K562 (cell line): ENCODE results near the gene SNIP1. TPM values are rescaled to one million over a fixed set of nuclear protein-coding genes. Genes with fewer than 3 reads are reported as not detected.

Source experiments
- BCL6 ChIP-seq: fragments of 250-450 bp; sonication (Bioruptor Pico); IDR thresholded peaks from 2 replicates; pipeline ENCODE4 v1.4.0; 2020
- CXXC5 ChIP-seq: fragments of 250-450 bp; sonication (Bioruptor Pico); IDR thresholded peaks from 2 replicates; pipeline ENCODE4 v1.8.0; 2022; ENCODE audit warnings: inconsistent platforms, mild to moderate bottlenecking, moderate library complexity
- EGR1 ChIP-seq: fragments of 450-650 bp; conservative IDR thresholded peaks from 2 replicates; pipeline ENCODE4 v1.6.1; 2017; ENCODE audit warnings: mild to moderate bottlenecking
- ETV5 ChIP-seq: sonication (generic); formaldehyde crosslinking; IDR thresholded peaks from 2 replicates; pipeline ENCODE4 v1.4.0; 2020; ENCODE audit warnings: low read depth, mild to moderate bottlenecking, missing genetic modification reagents
- FOXJ2 ChIP-seq: fragments of 200-800 bp; sonication (Bioruptor generic); IDR thresholded peaks from 2 replicates; pipeline ENCODE4 v1.6.1; 2016; ENCODE audit warnings: missing genetic modification characterization, missing compliant biosample characterization
- KAT7 ChIP-seq: sonication (generic); formaldehyde crosslinking; IDR thresholded peaks from 2 replicates; pipeline ENCODE4 v1.8.0; 2022; ENCODE audit warnings: missing genetic modification reagents, mild to moderate bottlenecking, borderline replicate concordance
- MTA3 ChIP-seq: fragments of 450-650 bp; formaldehyde crosslinking; IDR thresholded peaks from 2 replicates; pipeline ENCODE4 v1.6.1; 2017; ENCODE audit warnings: mild to moderate bottlenecking, borderline replicate concordance
- NFYB ChIP-seq: IDR thresholded peaks from 2 replicates; pipeline ENCODE4 v1.6.1; 2011; ENCODE audit warnings: mild to moderate bottlenecking, moderate library complexity; ENCODE audit not compliant: insufficient read length; ENCODE audit errors: extremely low read depth
- NR4A1 ChIP-seq, 2 experiments: fragments of 250-450 bp in 1 of 2; fragments of 450-650 bp in 1 of 2; sonication (Bioruptor Pico) in 1 of 2; IDR thresholded peaks; 2 replicates each; pipeline versions ENCODE4 v1.4.0 to v1.6.1; 2016 to 2020; ENCODE audit warnings: mild to moderate bottlenecking in 2 of 2, missing compliant biosample characterization in 1 of 2, missing genetic modification characterization in 1 of 2, moderate library complexity in 1 of 2
- PHB2 ChIP-seq: fragments of 450-650 bp; IDR thresholded peaks from 2 replicates; pipeline ENCODE4 v1.6.1; 2017; ENCODE audit warnings: low read depth
- PPARD ChIP-seq: fragments of 250-450 bp; sonication (Bioruptor Pico); IDR thresholded peaks from 2 replicates; pipeline ENCODE4 v1.8.0; 2022; ENCODE audit warnings: inconsistent platforms, mild to moderate bottlenecking, moderate library complexity
- SOX6 ChIP-seq: fragments of 450-650 bp; IDR thresholded peaks from 2 replicates; pipeline ENCODE4 v1.6.1; 2014; ENCODE audit warnings: mild to moderate bottlenecking
- ZBED1 ChIP-seq: IDR thresholded peaks from 2 replicates; pipeline ENCODE4 v1.6.1; 2014
- polyA plus RNA-seq, 8 experiments: library from polyadenylated mRNA; depleted of rRNA in 4 of 8; stranded (reverse) in 5 of 8; unstranded in 3 of 8; fragments of >200 nt; fragmentation: Nextera tagmentation in 2 of 8; fragmentation: Illumina TruSeq in 1 of 8; extraction: Ambion mirVana in 2 of 8; extraction: Trizol in 1 of 8; gene quantifications; 2 replicates each; pipeline versions ENCODE4 v1.2.1 to v1.2.3, GENCODE V29; 2011 to 2014; ENCODE audit warnings: inconsistent platforms in 1 of 8, missing spikeins in 1 of 8
- total RNA-seq, 7 experiments: library from RNA; depleted of rRNA in 6 of 7; stranded (reverse); fragments of >200 nt in 6 of 7; fragmentation: Illumina TruSeq in 2 of 7; extraction: Trizol in 2 of 7; gene quantifications; 2 replicates each; pipeline versions ENCODE4 v1.2.1 to v1.2.3, GENCODE V29; 2011 to 2021; ENCODE audit warnings: low replicate concordance in 1 of 7
- TF ChIP-seq, protein P1 (sequence below): fragments of 450-650 bp; IDR thresholded peaks from one replicate; pipeline ENCODE4 v1.6.1; 2018; ENCODE audit warnings: mild to moderate bottlenecking, moderate library complexity; ENCODE audit not compliant: partially characterized antibody
- TF ChIP-seq, protein P2 (sequence below): IDR thresholded peaks from 2 replicates; pipeline ENCODE4 v1.6.1; 2016; ENCODE audit warnings: missing genetic modification characterization, missing compliant biosample characterization
- TF ChIP-seq, protein P3 (sequence below), 2 experiments: fragments of 450-650 bp; IDR thresholded peaks; 2 replicates each; pipeline ENCODE4 v1.6.1; 2018; ENCODE audit warnings: mild to moderate bottlenecking in 2 of 2, low read depth in 1 of 2; ENCODE audit not compliant: partially characterized antibody in 2 of 2
- TF ChIP-seq, protein P4 (sequence below): sonication (generic); formaldehyde crosslinking; IDR thresholded peaks from 2 replicates; pipeline ENCODE4 v1.8.0; 2023; ENCODE audit warnings: mild to moderate bottlenecking, missing genetic modification reagents

The SNIP1 gene
- total and polyA plus RNA-seq, 9 of the 15 experiments (the other 6 are each of a cell fraction or from before 2014, with no cell fraction given), result 2.9 to 25.9 (median 14.6) TPM

DNA sequence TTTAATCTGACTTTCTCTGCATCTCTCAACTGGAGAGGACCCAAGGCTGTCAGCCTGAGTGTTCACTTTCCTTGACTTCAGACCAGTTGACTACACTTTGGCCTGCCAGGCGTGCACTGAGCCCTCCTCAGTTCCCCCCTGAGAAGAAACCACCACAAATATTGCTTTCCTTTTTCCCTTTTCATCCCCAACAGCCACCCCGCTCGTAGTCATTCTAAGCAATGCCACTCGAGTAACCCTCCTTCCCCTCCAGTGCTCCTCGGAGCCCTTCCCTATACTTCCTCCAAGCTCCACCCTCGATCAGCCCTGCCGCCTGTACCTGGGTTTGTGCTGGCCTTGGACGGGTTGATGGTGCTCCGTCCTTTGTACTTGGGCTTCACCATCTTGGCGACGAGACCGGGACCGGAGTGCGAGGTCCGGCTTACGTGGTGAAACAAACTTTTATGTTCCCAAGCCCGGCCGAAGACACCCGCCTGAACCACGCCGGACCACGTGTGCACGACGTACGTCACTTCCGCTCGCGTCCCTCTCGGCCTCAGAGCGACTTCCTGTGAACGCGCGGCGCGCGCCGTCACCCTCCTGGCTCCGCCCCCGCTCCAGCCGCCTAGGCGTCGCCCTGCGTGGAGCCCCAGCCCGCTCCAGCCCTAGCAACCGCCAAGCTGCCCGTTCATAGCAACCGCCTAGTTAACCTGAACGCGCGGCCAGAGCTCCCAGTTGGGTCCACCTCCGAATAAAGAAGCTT lies 41.5 kb upstream of the SNIP1 start, which contains the start of gene GNL2 (continued):
- peak; percentile 66; the same call in 1 of the 2 replicates for TF ChIP-seq MTA3
- peak; percentile 97 for TF ChIP-seq CXXC5 (CRISPR knock-in tag)
- TF ChIP-seq PPARD, result no peak
- TF ChIP-seq, protein P1, sequence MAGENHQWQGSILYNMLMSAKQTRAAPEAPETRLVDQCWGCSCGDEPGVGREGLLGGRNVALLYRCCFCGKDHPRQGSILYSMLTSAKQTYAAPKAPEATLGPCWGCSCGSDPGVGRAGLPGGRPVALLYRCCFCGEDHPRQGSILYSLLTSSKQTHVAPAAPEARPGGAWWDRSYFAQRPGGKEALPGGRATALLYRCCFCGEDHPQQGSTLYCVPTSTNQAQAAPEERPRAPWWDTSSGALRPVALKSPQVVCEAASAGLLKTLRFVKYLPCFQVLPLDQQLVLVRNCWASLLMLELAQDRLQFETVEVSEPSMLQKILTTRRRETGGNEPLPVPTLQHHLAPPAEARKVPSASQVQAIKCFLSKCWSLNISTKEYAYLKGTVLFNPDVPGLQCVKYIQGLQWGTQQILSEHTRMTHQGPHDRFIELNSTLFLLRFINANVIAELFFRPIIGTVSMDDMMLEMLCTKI, result no peak
- TF ChIP-seq NR4A1 (CRISPR knock-in tag; IDR thresholded peaks at IDR 0.05), result no peak
- TF ChIP-seq NR4A1 (tag; IDR thresholded peaks at IDR 0.05), result no peak; the same call in 1 of the 2 replicates
- peak; percentile 96 for TF ChIP-seq KAT7
- TF ChIP-seq EGR1, result peak; percentile 94
- TF ChIP-seq SOX6, result no peak; the same call in 1 of the 2 replicates
- TF ChIP-seq NFYB, result no peak
- peak; percentile 90 for TF ChIP-seq ETV5 (CRISPR knock-in tag)
- TF ChIP-seq PHB2, result no peak
- TF ChIP-seq, protein P2, sequence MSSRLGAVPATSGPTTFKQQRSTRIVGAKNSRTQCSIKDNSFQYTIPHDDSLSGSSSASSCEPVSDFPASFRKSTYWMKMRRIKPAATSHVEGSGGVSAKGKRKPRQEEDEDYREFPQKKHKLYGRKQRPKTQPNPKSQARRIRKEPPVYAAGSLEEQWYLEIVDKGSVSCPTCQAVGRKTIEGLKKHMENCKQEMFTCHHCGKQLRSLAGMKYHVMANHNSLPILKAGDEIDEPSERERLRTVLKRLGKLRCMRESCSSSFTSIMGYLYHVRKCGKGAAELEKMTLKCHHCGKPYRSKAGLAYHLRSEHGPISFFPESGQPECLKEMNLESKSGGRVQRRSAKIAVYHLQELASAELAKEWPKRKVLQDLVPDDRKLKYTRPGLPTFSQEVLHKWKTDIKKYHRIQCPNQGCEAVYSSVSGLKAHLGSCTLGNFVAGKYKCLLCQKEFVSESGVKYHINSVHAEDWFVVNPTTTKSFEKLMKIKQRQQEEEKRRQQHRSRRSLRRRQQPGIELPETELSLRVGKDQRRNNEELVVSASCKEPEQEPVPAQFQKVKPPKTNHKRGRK (tag), result no peak
- TF ChIP-seq, protein P3, sequence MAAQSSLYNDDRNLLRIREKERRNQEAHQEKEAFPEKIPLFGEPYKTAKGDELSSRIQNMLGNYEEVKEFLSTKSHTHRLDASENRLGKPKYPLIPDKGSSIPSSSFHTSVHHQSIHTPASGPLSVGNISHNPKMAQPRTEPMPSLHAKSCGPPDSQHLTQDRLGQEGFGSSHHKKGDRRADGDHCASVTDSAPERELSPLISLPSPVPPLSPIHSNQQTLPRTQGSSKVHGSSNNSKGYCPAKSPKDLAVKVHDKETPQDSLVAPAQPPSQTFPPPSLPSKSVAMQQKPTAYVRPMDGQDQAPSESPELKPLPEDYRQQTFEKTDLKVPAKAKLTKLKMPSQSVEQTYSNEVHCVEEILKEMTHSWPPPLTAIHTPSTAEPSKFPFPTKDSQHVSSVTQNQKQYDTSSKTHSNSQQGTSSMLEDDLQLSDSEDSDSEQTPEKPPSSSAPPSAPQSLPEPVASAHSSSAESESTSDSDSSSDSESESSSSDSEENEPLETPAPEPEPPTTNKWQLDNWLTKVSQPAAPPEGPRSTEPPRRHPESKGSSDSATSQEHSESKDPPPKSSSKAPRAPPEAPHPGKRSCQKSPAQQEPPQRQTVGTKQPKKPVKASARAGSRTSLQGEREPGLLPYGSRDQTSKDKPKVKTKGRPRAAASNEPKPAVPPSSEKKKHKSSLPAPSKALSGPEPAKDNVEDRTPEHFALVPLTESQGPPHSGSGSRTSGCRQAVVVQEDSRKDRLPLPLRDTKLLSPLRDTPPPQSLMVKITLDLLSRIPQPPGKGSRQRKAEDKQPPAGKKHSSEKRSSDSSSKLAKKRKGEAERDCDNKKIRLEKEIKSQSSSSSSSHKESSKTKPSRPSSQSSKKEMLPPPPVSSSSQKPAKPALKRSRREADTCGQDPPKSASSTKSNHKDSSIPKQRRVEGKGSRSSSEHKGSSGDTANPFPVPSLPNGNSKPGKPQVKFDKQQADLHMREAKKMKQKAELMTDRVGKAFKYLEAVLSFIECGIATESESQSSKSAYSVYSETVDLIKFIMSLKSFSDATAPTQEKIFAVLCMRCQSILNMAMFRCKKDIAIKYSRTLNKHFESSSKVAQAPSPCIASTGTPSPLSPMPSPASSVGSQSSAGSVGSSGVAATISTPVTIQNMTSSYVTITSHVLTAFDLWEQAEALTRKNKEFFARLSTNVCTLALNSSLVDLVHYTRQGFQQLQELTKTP (IDR thresholded peaks at IDR 0.05; ENCODE audit: low read depth in 1 of 2, partially characterized antibody in 2 of 2), result peak in 1 of 2 experiments; percentile 31
- peak; percentile 95 for TF ChIP-seq FOXJ2 (tag)
- no peak for TF ChIP-seq BCL6 (CRISPR knock-in tag)
- TF ChIP-seq, protein P4, sequence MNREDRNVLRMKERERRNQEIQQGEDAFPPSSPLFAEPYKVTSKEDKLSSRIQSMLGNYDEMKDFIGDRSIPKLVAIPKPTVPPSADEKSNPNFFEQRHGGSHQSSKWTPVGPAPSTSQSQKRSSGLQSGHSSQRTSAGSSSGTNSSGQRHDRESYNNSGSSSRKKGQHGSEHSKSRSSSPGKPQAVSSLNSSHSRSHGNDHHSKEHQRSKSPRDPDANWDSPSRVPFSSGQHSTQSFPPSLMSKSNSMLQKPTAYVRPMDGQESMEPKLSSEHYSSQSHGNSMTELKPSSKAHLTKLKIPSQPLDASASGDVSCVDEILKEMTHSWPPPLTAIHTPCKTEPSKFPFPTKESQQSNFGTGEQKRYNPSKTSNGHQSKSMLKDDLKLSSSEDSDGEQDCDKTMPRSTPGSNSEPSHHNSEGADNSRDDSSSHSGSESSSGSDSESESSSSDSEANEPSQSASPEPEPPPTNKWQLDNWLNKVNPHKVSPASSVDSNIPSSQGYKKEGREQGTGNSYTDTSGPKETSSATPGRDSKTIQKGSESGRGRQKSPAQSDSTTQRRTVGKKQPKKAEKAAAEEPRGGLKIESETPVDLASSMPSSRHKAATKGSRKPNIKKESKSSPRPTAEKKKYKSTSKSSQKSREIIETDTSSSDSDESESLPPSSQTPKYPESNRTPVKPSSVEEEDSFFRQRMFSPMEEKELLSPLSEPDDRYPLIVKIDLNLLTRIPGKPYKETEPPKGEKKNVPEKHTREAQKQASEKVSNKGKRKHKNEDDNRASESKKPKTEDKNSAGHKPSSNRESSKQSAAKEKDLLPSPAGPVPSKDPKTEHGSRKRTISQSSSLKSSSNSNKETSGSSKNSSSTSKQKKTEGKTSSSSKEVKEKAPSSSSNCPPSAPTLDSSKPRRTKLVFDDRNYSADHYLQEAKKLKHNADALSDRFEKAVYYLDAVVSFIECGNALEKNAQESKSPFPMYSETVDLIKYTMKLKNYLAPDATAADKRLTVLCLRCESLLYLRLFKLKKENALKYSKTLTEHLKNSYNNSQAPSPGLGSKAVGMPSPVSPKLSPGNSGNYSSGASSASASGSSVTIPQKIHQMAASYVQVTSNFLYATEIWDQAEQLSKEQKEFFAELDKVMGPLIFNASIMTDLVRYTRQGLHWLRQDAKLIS (CRISPR knock-in tag), result peak; percentile 69; the same call in 1 of the 2 replicates
- no peak for TF ChIP-seq ZBED1
